Measurements from ENCODE around the gene SIRT4. TPM values are rescaled to one million over a fixed set of nuclear protein-coding genes. Genes with fewer than 3 reads are reported as not detected.

Gene SIRT4
- total RNA-seq, 2 experiments from 2014 or later, result 1.7 to 2.6 TPM

DNA sequence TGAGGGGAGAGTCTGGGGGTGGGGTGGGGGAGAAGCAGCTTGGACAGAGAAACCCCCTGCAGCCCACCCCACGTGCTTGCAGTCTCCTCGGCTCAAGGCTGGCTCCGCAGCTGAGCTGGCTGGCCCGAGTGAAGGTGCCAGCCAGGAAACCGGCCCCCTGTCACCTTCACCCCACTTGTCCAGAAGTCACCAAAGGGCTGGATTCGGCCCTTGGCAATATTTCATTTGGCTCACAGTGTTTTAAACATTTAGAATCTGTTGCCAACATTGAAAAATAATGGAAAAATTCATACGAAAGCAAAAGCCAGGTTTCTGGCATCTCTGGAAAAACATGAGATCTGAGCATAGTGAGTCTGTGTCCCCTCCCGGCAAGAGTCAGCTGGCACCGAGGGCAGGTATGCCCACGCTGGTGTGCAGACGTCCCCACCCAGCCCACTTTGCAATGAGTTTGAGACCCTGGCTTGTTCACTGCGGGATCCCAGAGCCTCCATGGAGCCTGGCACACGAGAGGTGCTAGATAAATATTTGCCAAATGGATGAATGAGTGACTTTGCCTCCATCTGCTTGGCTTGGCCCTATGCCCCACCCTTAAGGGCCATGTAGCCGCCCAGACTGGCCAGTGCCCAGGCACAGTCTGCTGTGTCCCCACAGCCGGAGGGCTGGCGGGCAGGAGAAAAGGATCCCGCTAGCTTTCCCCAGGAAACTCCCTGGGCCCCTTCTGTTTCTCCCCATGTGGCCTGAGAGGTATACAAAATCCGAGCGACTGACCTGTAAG is 48.6 kb downstream of the SIRT4 start:
- H3K27me3 Mint-ChIP-seq, result peaks cover 13% of the 10 kb centered on the region
- no peaks in the 10 kb centered on the region for H3K9me3 Mint-ChIP-seq
- DNase-seq, result no peak
- no peak overlapping the region for H3K27ac Mint-ChIP-seq
- POLR2A ChIA-PET, result no interaction called here
- H3K4me1 Mint-ChIP-seq, result no peaks in the 10 kb centered on the region
- no peaks in the 10 kb centered on the region for H3K36me3 Mint-ChIP-seq
- H3K4me3 Mint-ChIP-seq, result no peak overlapping the region
- ATAC-seq (ENCODE audit: low read depth), result no peak

DNA sequence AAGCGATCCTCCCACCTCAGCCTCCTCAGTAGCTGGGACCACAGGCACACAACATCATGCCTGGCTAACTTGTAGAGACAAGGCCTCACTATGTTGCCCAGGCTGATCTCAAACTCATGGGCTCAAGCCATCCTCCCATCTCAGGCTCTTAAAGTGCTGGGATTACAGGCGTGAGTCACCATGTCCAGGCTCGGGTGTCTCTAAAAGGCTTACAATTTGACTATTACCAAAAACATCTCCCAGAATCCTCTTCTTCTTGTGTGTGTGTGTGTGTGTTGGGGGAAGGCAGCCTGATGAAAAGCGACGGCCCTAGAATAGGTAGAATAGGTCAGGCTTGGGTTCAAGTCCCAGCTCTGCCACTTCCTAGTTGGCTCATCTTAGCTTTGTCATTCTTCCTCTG is 50.0 kb downstream of the SIRT4 start:
- DNase-seq, result no peak
- Mint-ChIP-seq H3K27me3 (peaks cover 14% of the 10 kb centered on the region), H3K36me3 (no peaks in the 10 kb centered on the region), H3K4me3 (no peak overlapping the region), H3K9me3 (no peaks in the 10 kb centered on the region), H3K27ac (no peak overlapping the region), H3K4me1 (no peaks in the 10 kb centered on the region)
- POLR2A ChIA-PET, result no interaction called here
- no peak for ATAC-seq (ENCODE audit: low read depth)

DNA sequence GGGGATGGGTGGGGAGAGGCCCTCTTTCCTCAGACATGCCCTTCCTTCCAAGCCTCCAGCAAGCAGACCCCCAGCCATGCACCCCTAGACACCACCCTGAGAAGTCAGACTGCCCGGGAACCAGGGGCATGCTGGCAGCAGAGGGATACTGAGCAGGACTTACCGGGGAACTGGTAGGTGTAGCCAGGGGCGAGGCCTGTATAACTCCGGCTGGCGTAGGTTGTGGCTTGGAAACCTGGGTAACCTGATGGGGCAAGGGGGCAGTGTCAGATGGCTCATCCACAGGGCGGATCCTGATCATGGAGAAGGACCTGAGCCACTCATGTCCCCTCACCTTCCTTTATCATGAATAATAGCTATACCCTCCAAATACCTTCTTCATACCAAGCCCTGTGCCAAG is 51.0 kb downstream of the SIRT4 start:
- H3K27me3 Mint-ChIP-seq, result peaks cover 22% of the 10 kb centered on the region
- ATAC-seq (ENCODE audit: low read depth), result no peak
- no peak overlapping the region for H3K27ac Mint-ChIP-seq
- no peak overlapping the region for H3K4me3 Mint-ChIP-seq
- H3K9me3 Mint-ChIP-seq, result no peaks in the 10 kb centered on the region
- POLR2A ChIA-PET, result no interaction called here
- DNase-seq, result no peak
- no peaks in the 10 kb centered on the region for H3K36me3 Mint-ChIP-seq
- H3K4me1 Mint-ChIP-seq, result no peaks in the 10 kb centered on the region

DNA sequence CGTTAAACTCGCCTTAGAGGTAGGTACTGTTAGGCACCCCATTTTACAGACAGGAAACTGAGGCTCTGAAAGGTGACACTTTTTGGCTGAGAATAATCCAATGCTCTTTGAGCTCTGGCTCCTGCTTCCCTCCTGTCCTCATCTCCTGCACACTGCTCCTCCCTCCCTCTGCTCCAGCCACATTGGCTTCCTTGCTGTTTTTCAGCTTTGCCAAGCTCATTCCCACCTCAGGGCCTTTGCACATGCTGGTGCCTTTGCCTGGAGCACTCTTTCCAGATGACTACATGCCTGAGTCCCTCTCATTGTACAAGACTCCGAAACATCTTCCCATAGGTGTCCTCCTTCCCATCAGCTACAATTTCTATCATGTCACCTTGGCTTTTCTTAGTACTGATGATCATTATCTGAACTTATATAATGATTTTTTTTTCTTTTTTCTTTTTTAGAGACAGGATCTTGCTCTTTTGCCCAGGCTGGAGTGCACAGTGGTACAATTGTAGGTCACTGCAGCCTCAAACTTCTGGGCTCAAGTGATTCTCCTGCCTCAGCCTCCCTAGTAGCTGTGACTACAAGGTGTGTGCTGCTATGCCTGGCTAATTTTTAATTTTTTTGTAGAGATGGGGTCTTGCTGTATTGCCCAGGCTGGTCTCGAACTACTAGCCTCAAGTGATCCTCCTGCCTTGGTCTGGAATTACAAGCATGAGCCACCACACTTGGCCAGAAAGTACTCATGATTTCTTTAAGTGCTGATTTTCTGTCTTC is 51.6 kb downstream of the SIRT4 start:
- DNase-seq (no peak), ATAC-seq (ENCODE audit: low read depth) (no peak)
- POLR2A ChIA-PET, result no interaction called here
- Mint-ChIP-seq H3K36me3 (no peaks in the 10 kb centered on the region), H3K9me3 (no peaks in the 10 kb centered on the region), H3K4me3 (no peak overlapping the region), H3K27ac (no peak overlapping the region), H3K27me3 (peaks cover 22% of the 10 kb centered on the region), H3K4me1 (no peaks in the 10 kb centered on the region)

DNA sequence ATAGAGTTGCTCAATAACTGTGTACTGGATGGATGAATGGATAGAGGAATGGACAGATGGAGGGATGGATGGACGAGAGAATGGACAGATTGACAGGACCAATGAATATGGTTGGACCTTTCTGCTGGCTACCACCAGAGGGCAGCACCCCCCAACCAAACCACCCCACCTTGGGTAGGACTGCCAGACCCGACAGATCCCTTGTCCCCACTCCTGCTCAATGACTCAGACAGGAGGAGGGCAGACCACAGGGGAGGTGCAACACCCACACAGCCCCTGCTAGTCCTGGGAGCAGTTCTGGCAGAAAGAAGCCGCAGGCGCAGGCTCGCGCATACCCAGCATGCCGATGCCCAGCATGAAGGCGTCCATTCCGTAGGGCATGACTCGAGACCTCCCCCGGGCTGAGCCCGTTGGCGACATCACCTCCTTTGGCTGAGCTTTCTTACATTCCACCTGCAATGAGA is 54.5 kb downstream of the SIRT4 start:
- Mint-ChIP-seq H3K4me3 (no peak overlapping the region), H3K4me1 (no peaks in the 10 kb centered on the region), H3K9me3 (no peaks in the 10 kb centered on the region), H3K27me3 (peaks cover 32% of the 10 kb centered on the region), H3K27ac (no peak overlapping the region), H3K36me3 (no peaks in the 10 kb centered on the region)
- peak; percentile 85 for ATAC-seq (ENCODE audit: low read depth)
- peak; percentile 79 for DNase-seq
- POLR2A ChIA-PET, result no interaction called here

DNA sequence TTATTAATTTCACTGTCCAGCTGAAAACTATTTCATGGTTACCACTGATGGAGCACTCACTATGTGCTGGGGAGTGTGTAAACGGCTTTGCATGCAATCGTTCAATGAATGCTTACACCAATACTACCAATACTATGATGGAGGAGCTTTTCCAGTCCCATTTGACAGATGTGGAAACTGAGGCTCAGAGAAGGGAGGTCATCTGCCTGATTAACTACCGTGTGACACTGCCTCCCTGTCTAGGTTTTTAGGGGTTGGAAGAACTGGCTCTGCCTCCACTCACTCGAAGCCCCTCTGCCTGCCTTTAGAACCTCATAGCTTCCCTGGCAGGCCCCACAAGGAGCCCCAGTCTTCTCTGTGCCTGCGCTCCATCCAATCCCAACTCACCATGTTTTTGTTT is 55.0 kb downstream of the SIRT4 start:
- H3K27ac Mint-ChIP-seq, result no peak overlapping the region

DNA sequence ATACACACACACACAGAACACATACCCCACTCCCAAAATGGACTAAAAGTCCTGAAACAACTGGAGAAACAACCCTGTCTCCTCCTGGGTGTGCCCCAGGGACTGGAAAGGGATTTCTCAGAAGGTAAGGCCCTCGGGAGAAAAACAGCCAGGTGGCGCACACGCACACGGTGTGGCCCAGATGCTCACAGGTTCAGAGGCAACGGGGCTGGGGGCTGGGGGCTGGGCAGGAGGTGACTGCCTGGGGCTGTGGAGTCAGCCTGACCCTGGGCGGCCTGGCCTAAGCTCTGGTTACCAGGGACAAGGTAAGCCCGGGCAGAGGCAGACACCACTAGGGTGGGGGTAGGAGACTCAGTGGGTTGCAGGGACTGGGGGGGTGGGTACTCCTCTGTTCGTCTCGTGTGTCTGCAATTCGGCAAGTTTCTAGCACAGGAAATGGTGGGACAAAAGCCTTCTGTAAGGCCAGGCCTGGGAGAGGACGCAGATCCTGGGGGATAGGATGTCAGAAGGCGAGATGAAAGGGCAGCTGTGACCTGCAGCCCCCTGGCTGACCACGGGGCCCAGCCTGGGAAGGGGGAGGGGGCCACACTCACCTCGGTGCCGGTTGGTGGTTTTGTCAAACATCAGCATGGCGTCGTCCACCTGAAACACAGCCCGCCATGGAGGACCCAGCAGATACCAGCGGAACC is 56.4 kb downstream of the SIRT4 start:
- no peak overlapping the region for H3K4me3 Mint-ChIP-seq
- H3K36me3 Mint-ChIP-seq, result no peaks in the 10 kb centered on the region
- POLR2A ChIA-PET, result no interaction called here
- H3K4me1 Mint-ChIP-seq, result no peaks in the 10 kb centered on the region
- ATAC-seq (ENCODE audit: low read depth) (no peak), DNase-seq (no peak)
- no peak overlapping the region for H3K27ac Mint-ChIP-seq
- H3K9me3 Mint-ChIP-seq, result no peaks in the 10 kb centered on the region
- peaks cover 50% of the 10 kb centered on the region for H3K27me3 Mint-ChIP-seq

More for the DNA sequence above, 55.0 kb downstream of the SIRT4 start:
- ATAC-seq (ENCODE audit: low read depth) (no peak), DNase-seq (no peak)
- H3K4me3 Mint-ChIP-seq, result no peak overlapping the region
- H3K9me3 Mint-ChIP-seq, result no peaks in the 10 kb centered on the region
- peaks cover 37% of the 10 kb centered on the region for H3K27me3 Mint-ChIP-seq
- no peaks in the 10 kb centered on the region for H3K36me3 Mint-ChIP-seq
- POLR2A ChIA-PET, result no interaction called here
- H3K4me1 Mint-ChIP-seq, result no peaks in the 10 kb centered on the region

DNA sequence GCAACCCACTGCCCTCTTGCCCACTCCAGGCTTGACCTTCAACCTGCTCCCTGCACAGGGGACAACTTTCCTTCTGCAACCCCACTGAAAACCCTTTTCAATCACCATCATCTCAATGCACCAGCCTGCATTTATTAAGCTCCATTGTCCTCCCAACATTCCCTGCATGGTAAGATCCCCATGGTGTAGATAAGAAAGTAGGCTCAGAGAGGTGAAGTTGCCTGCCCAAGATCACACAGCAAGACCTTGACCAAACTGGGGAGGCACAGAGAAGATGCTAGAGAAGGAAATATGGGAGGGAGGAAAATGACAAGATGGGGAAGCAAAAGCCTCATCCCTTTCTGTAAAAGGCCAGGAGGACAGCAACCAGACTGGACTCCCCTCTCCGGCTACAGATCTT is 57.0 kb downstream of the SIRT4 start:
- Mint-ChIP-seq H3K27ac (no peak overlapping the region), H3K36me3 (no peaks in the 10 kb centered on the region), H3K27me3 (peaks cover 50% of the 10 kb centered on the region), H3K4me1 (no peaks in the 10 kb centered on the region), H3K4me3 (no peak overlapping the region), H3K9me3 (no peaks in the 10 kb centered on the region)
- ATAC-seq (ENCODE audit: low read depth) (no peak), DNase-seq (no peak)
- POLR2A ChIA-PET, result no interaction called here

DNA sequence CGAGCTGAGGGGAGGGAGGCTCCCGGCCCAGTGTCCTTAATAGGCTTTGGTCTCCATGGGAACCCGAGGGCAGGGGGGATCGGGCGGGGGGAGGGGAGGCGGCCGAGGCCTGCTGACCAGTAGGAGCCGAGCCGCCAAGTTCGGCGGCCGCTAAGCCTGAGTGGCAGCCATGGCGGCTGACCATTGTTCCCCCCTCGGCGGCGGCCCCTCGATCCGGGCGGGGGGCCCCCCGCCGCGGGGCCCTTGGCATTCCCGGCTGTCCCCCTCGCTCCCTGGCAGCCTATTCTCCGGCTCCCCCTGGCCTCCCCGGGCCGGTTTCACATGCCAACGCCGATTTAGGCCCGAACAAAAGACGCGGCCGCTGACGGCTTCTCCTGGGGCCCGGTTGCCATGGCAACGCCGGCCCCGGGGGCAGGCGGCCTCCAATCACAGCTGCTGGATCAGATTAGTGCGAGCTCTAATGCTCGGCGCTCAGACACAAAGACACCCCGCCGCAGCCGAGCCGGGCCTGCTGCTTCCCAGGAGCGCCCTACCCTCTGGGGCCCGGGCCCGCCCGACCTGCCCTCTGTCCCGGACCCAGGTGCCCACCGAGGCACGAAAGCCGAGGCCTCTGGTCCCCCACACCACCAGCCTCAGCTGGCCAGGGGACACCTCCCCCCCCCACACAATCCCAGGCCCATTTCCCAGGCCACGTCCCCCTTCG is 59.5 kb downstream of the SIRT4 start:
- DNase-seq (peak; percentile 43), ATAC-seq (ENCODE audit: low read depth) (peak; percentile 40)
- Mint-ChIP-seq H3K4me3 (no peak overlapping the region), H3K27me3 (peaks cover 67% of the 10 kb centered on the region), H3K9me3 (no peaks in the 10 kb centered on the region), H3K4me1 (no peaks in the 10 kb centered on the region), H3K36me3 (no peaks in the 10 kb centered on the region), H3K27ac (no peak overlapping the region)
- POLR2A ChIA-PET, result no interaction called here

Other genes with a start within 250 kb of the SIRT4 start
- gene RAB35, start 185.6 kb upstream of the SIRT4 start, total RNA-seq, result 10 to 100 TPM; 57.1 to 60.2 TPM
- gene GCN1, start 107.6 kb upstream of the SIRT4 start, total RNA-seq, result 100 to 1,000 TPM; 101 to 110 TPM
- 1,000 to 10,000 TPM; 1,639 to 1,688 TPM for gene RPLP0, start 101.2 kb upstream of the SIRT4 start, total RNA-seq
- gene PXN, start 36.6 kb upstream of the SIRT4 start, total RNA-seq, result 10 to 100 TPM; 89.0 to 94.7 TPM
- gene RNU4-2, start 10.4 kb upstream of the SIRT4 start, total RNA-seq, result 1,000 to 10,000 TPM; 4,069 to 4,265 TPM
- gene RNU4-1, start 9.1 kb upstream of the SIRT4 start, total RNA-seq, result 1,000 to 10,000 TPM; 1,307 to 1,401 TPM
- not detected for gene PLA2G1B, start 25.5 kb downstream of the SIRT4 start, total RNA-seq
- gene MSI1, start 66.8 kb downstream of the SIRT4 start, total RNA-seq, result not detected
- gene COX6A1, start 135.8 kb downstream of the SIRT4 start, total RNA-seq, result 100 to 1,000 TPM; 248 to 276 TPM
- 10 to 100 TPM; 23.8 to 24.0 TPM for gene TRIAP1, start 144.1 kb downstream of the SIRT4 start, total RNA-seq
- 10 to 100 TPM; 26.4 to 31.3 TPM for gene GATC, start 144.1 kb downstream of the SIRT4 start, total RNA-seq
- gene SRSF9, start 167.4 kb downstream of the SIRT4 start, total RNA-seq, result 100 to 1,000 TPM; 164 to 166 TPM
- gene DYNLL1, start 193.8 kb downstream of the SIRT4 start, total RNA-seq, result 100 to 1,000 TPM; 146 to 153 TPM
- 10 to 100 TPM; 24.6 to 25.2 TPM for gene COQ5, start 226.8 kb downstream of the SIRT4 start, total RNA-seq
- gene RNF10, start 232.0 kb downstream of the SIRT4 start, total RNA-seq, result 100 to 1,000 TPM; 205 to 216 TPM

Measured in activated naive CD8-positive, alpha-beta T cell treated with anti-CD3 and anti-CD28 coated beads, Interleukin-2, amount 10 ng/mL, durations not matched to agents 7 days and 5 days (primary cell).